Caco-2 (cell line): ENCODE results near the gene ADCY4. TPM values are rescaled to one million over a fixed set of nuclear protein-coding genes. Genes with fewer than 3 reads are reported as not detected.
A peak's percentile ranks its signal among the peaks of the same experiment; 100 is the strongest.

Source experiments
- BruUV-seq: library from RNA; stranded (reverse); fragments of 400-500 nt; replicated peaks from 2 replicates; lab custom pipeline; 2021; lab: Mats Ljungman, UMichigan
- CTCF ChIA-PET: fragments of 300-600 bp; sonication (Branson Sonifier 250); formaldehyde crosslinking; loops from one replicate; lab custom pipeline; 2022; ENCODE audit warnings: antibody characterized with exemption; lab: Charles Lee
- POLR2A ChIA-PET: fragments of 300-600 bp; sonication (Branson Sonifier 250); formaldehyde crosslinking; loops from one replicate; lab custom pipeline; 2022; ENCODE audit warnings: antibody characterized with exemption; lab: Charles Lee
- DNase-seq, 2 experiments: peaks; one replicate each; pipeline versions ENCODE4 v3.0.0 to v3.0.0-alpha.2; 2020 to 2022
- H3K27me3 ChIP-seq: replicated peaks from 2 replicates; pipeline ENCODE4 v1.6.0; 2011; ENCODE audit warnings: low read length; ENCODE audit not compliant: control insufficient read depth, insufficient read depth
- H3K36me3 ChIP-seq: 2 replicates; pipeline ENCODE4 v1.5.1; 2011; ENCODE audit warnings: low read length; ENCODE audit not compliant: control insufficient read depth, insufficient read depth
- H3K4me1 ChIP-seq: fragments of 250-450 bp; sonication (Bioruptor Pico); 2 replicates; pipeline ENCODE4 v1.5.1; 2020; ENCODE audit warnings: mild to moderate bottlenecking
- H3K4me3 ChIP-seq: 2 replicates; pipeline ENCODE4 v1.5.1; 2011; ENCODE audit warnings: low read depth, mild to moderate bottlenecking, control low read depth, low read length
- H3K9me3 ChIP-seq: fragments of 250-450 bp; sonication (Bioruptor Pico); 2 replicates; pipeline ENCODE4 v1.5.1; 2020; ENCODE audit warnings: mild to moderate bottlenecking, moderate library complexity
- H3K27ac Mint-ChIP-seq: one replicate; pipeline ENCODE4 v1.8.0; 2022; ENCODE audit warnings: mixed read lengths; ENCODE audit not compliant: unreplicated experiment
- H3K27me3 Mint-ChIP-seq: one replicate; pipeline ENCODE4 v1.8.0; 2022; ENCODE audit warnings: mixed read lengths; ENCODE audit not compliant: insufficient read depth, unreplicated experiment
- H3K36me3 Mint-ChIP-seq: one replicate; pipeline ENCODE4 v1.8.0; 2022; ENCODE audit warnings: mild to moderate bottlenecking, mixed read lengths; ENCODE audit not compliant: insufficient read depth, unreplicated experiment
- H3K4me1 Mint-ChIP-seq: one replicate; pipeline ENCODE4 v1.8.0; 2022; ENCODE audit warnings: low read depth, mixed read lengths; ENCODE audit not compliant: unreplicated experiment
- H3K4me3 Mint-ChIP-seq: one replicate; pipeline ENCODE4 v1.8.0; 2022; ENCODE audit warnings: mild to moderate bottlenecking, moderate library complexity, mixed read lengths; ENCODE audit not compliant: unreplicated experiment
- H3K9me3 Mint-ChIP-seq: one replicate; pipeline ENCODE4 v1.8.0; 2022; ENCODE audit warnings: mixed read lengths; ENCODE audit not compliant: unreplicated experiment
- CTCF ChIP-seq, 2 experiments: fragments of 200-600 bp in 1 of 2; IDR thresholded peaks; 1 replicate in 1 of 2; 2 replicates in 1 of 2; pipeline versions ENCODE4 v1.5.1 to v1.8.0; 2011 to 2022; ENCODE audit warnings: antibody characterized with exemption in 1 of 2, control low read depth in 1 of 2, inconsistent platforms in 1 of 2, low read depth in 1 of 2, low read length in 1 of 2, mild to moderate bottlenecking in 1 of 2, moderate library complexity in 1 of 2; ENCODE audit not compliant: insufficient read depth in 1 of 2, severe bottlenecking in 1 of 2, unreplicated experiment in 1 of 2
- intact Hi-C: fragments of 100-400 bp; cut with micrococcal nuclease; formaldehyde crosslinking; loops from one replicate; pipeline ENCODE4 v1.10.0; 2022; ENCODE audit not compliant: unreplicated experiment
- total RNA-seq: library from RNA; stranded (reverse); gene quantifications from 2 replicates; pipeline ENCODE4 v1.2.3, GENCODE V29; 2022

ADCY4 gene
- total RNA-seq, 1 experiment from 2014 or later: 0.57 TPM

- H3K27ac Mint-ChIP-seq: peak overlapping the region; percentile 94
- Histone ChIP-seq H3K4me3 (peak overlapping the region; percentile 88), H3K9me3 (no peaks in the 10 kb centered on the region), H3K4me1 (peaks cover 5% of the 10 kb centered on the region), H3K36me3 (peaks cover 2% of the 10 kb centered on the region), H3K27me3 (no peaks in the 10 kb centered on the region)
- intact Hi-C loops: loop anchor here (1.0 kb wide), 1 partner anchor 9 kb away; no protein-coding TSS in a partner anchor
- POLR2A ChIA-PET: interaction anchor here (3.1 kb wide), 1 partner anchor 56 kb away, joined by 36 read pairs; the partner anchor contains the start of gene TINF2
- no peaks in the 10 kb centered on the region for H3K27me3 Mint-ChIP-seq
- H3K9me3 Mint-ChIP-seq: no peaks in the 10 kb centered on the region
- no TSS peak for BruUV-seq
- DNase-seq: peak in 1 of 2 experiments; percentile 17
- H3K4me3 Mint-ChIP-seq: peak overlapping the region; percentile 96
- CTCF ChIA-PET: interaction anchor here (0.8 to 5.8 kb wide), 6 partner anchors 9 to 137 kb away, joined by 3 to 157 read pairs (median 4); partner anchors contain the start of genes CIDEB, MDP1 and TINF2
- no peak for TF ChIP-seq CTCF (IDR thresholded peaks at IDR 0.05; ENCODE audit: insufficient read depth in 1 of 2, low read depth in 1 of 2, low read length in 1 of 2, severe bottlenecking in 1 of 2, unreplicated experiment in 1 of 2)
- H3K4me1 Mint-ChIP-seq: peaks cover 15% of the 10 kb centered on the region
- peaks cover 45% of the 10 kb centered on the region for H3K36me3 Mint-ChIP-seq
These were observed 36.0 kb downstream of the ADCY4 start for GRCh38 chr14:24298892-24299254.

GRCh38 chr14:24297190-24297964 is 37.5 kb downstream of the ADCY4 start:
- no peaks in the 10 kb centered on the region for H3K9me3 Mint-ChIP-seq
- POLR2A ChIA-PET: interaction anchor here (0.6 to 2.0 kb wide), 5 partner anchors 11 to 55 kb away, joined by 3 to 32 read pairs (median 4); partner anchors contain the start of genes RABGGTA and TINF2
- peaks cover 36% of the 10 kb centered on the region for H3K36me3 Mint-ChIP-seq
- H3K4me1 Mint-ChIP-seq: peaks cover 15% of the 10 kb centered on the region
- peaks cover 5% of the 10 kb centered on the region for H3K4me1 ChIP-seq
- intact Hi-C loops: loop anchor here (1.0 kb wide), 3 partner anchors 26 to 81 kb away; partner anchors contain the start of genes MDP1 and RABGGTA
- TF ChIP-seq CTCF (IDR thresholded peaks at IDR 0.05; ENCODE audit: insufficient read depth in 1 of 2, low read depth in 1 of 2, low read length in 1 of 2, severe bottlenecking in 1 of 2, unreplicated experiment in 1 of 2): peak in 1 of 2 experiments; percentile 71
- no peaks in the 10 kb centered on the region for H3K27me3 ChIP-seq
- no peak overlapping the region for H3K4me3 ChIP-seq
- no peak overlapping the region for H3K4me3 Mint-ChIP-seq
- CTCF ChIA-PET: interaction anchor here (0.7 to 5.8 kb wide), 16 partner anchors 11 to 183 kb away, joined by 3 to 157 read pairs (median 5); partner anchors contain the start of genes CHMP4A, CIDEB, DCAF11 and MDP1
- H3K27me3 Mint-ChIP-seq: no peaks in the 10 kb centered on the region
- H3K27ac Mint-ChIP-seq: peak overlapping the region; percentile 8
- no peaks in the 10 kb centered on the region for H3K9me3 ChIP-seq
- no TSS peak for BruUV-seq
- H3K36me3 ChIP-seq: peaks cover 5% of the 10 kb centered on the region
- DNase-seq: peak in 1 of 2 experiments; percentile 53
